Hepatocyte (in vitro differentiated cells): ENCODE data around the gene TMEM41A. TPM values are rescaled to one million over a fixed set of nuclear protein-coding genes. Genes with fewer than 3 reads are reported as not detected.
"Not testable (repeated sequence)": the region's sequence is repeated elsewhere in the genome, so short reads cannot be mapped to it uniquely, and the experiment has no call there.

Source experiments
- DNase-seq: peaks from one replicate; pipeline ENCODE4 v3.0.0-alpha.2; 2016; ENCODE audit warnings: low spot score
- H2AFZ ChIP-seq: fragments of 200-600 bp; sonication (generic); 2 replicates; pipeline ENCODE4 v1.6.0; 2016; ENCODE audit warnings: antibody characterized with exemption, mild to moderate bottlenecking
- H3K27ac ChIP-seq: fragments of 200-600 bp; sonication (generic); 2 replicates; pipeline ENCODE4 v1.5.1; 2016; ENCODE audit warnings: mild to moderate bottlenecking
- H3K27me3 ChIP-seq: fragments of 200-600 bp; sonication (generic); 2 replicates; pipeline ENCODE4 v1.6.1; 2016
- H3K36me3 ChIP-seq: fragments of 200-600 bp; sonication (generic); replicated peaks from 2 replicates; pipeline ENCODE4 v1.5.1; 2016; ENCODE audit warnings: low read depth; ENCODE audit not compliant: insufficient read depth
- H3K4me1 ChIP-seq: fragments of 200-600 bp; sonication (generic); 2 replicates; pipeline ENCODE4 v1.5.1; 2016; ENCODE audit warnings: mild to moderate bottlenecking, moderate library complexity; ENCODE audit not compliant: insufficient read depth
- H3K4me2 ChIP-seq: fragments of 200-600 bp; sonication (generic); 2 replicates; pipeline ENCODE4 v1.6.0; 2016
- H3K4me3 ChIP-seq: fragments of 200-600 bp; sonication (generic); 2 replicates; pipeline ENCODE4 v1.5.1; 2016; ENCODE audit warnings: mild to moderate bottlenecking
- H3K79me2 ChIP-seq: fragments of 200-600 bp; sonication (generic); 2 replicates; pipeline ENCODE4 v1.6.0; 2017; ENCODE audit warnings: mild to moderate bottlenecking
- H3K9me2 ChIP-seq: fragments of 200-600 bp; sonication (generic); replicated peaks from 2 replicates; pipeline ENCODE4 v1.6.0; 2017; ENCODE audit warnings: mild to moderate bottlenecking; ENCODE audit not compliant: insufficient read depth
- H3K9me3 ChIP-seq: fragments of 200-600 bp; sonication (generic); 2 replicates; pipeline ENCODE4 v1.5.1; 2016; ENCODE audit warnings: low read depth, mild to moderate bottlenecking
- H4K20me1 ChIP-seq: fragments of 200-600 bp; sonication (generic); 2 replicates; pipeline ENCODE4 v1.6.0; 2016; ENCODE audit warnings: mild to moderate bottlenecking; ENCODE audit not compliant: insufficient read depth, poor library complexity, severe bottlenecking
- CTCF ChIP-seq: fragments of 200-600 bp; sonication (generic); IDR thresholded peaks from 2 replicates; pipeline ENCODE4 v1.5.1; 2016; ENCODE audit warnings: antibody characterized with exemption, mild to moderate bottlenecking; ENCODE audit not compliant: poor library complexity
- EZH2 ChIP-seq: fragments of 200-600 bp; sonication (generic); IDR thresholded peaks from 2 replicates; pipeline ENCODE4 v1.6.1; 2016; ENCODE audit warnings: antibody characterized with exemption, mild to moderate bottlenecking, borderline replicate concordance
- EZH2phosphoT487 ChIP-seq: fragments of 200-600 bp; sonication (generic); IDR thresholded peaks from one replicate; pipeline ENCODE4 v1.6.1; 2018; ENCODE audit warnings: antibody characterized with exemption, mild to moderate bottlenecking, low read depth, moderate library complexity; ENCODE audit not compliant: unreplicated experiment, severe bottlenecking
- WGBS: methylation state at CpG from one replicate; pipeline ENCODE4 v1.1.6; 2016; ENCODE audit warnings: low lambda C conversion rate; ENCODE audit errors: missing lambda C conversion rate; 5-methylcytosine and 5-hydroxymethylcytosine counted together
- polyA plus RNA-seq: library from polyadenylated mRNA; unstranded; fragments of >200 nt; fragmentation: Nextera tagmentation; extraction: Ambion mirVana; gene quantifications from 2 replicates; pipeline ENCODE4 v1.2.1, GENCODE V29; 2016
- total RNA-seq: library from RNA; depleted of rRNA; stranded (reverse); fragments of >200 nt; gene quantifications from 2 replicates; pipeline ENCODE4 v1.2.3, GENCODE V29; 2014

The TMEM41A gene
- total and polyA plus RNA-seq, 2 experiments from 2014 or later, result 43.4 to 62.4 TPM

DNA sequence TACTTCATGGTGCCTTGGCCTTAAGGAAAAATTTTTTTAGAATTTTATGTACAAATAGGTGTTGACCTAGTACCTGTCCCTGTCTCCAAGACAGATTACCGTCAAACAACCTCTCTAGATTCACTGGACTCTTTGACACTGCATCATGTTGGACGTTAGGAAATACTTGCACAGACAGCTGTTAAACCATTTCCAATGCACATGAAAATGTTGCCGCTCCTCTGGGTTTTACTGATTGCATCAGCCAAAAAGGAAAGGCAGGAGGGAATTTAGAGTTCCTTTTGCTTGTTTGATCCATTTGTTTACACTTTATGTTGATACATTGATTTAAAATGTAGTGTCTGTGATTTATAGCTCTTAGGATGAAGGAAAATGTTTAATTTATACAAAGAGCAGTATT is 14.5 kb downstream of the TMEM41A start:
- 88% methylated on average over 3 of the region's 3 CpGs for WGBS

DNA sequence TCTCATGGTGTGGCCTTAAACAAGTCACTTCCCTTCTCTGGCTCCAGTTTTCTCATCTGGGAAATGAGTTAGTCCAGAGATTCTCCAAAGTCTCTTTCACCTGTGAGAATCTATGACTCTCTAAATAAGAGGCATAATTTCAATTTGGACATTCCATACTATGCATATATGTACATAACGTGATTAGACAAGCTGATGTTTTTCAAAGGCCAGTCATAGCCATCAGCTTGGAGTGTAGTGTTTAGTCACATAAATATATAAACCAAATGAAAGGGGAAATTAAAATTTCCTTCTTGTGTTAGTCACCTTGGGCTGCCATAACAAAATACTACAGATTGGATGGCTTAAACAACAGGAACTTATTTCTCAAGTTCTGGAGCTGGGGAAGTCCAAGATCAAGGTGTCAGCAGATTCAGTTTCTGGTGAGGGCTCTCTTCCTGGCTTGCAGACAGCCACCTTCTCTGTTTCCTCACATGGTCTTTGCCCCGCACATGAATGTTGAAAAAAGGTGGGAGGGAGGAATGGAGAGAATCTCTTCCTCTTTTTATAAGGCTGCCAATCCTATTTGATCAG is 19.4 kb downstream of the TMEM41A start:
- no peak for TF ChIP-seq EZH2
- TF ChIP-seq CTCF, result no peak
- no peak for TF ChIP-seq EZH2phosphoT487
- Histone ChIP-seq H3K27ac (no peak overlapping the region), H3K4me3 (no peak overlapping the region), H3K4me2 (no peak overlapping the region), H3K9me3 (no peaks in the 10 kb centered on the region), H2AFZ (no peak overlapping the region), H3K79me2 (no peaks in the 10 kb centered on the region), H3K4me1 (no peaks in the 10 kb centered on the region), H4K20me1 (no peaks in the 10 kb centered on the region), H3K27me3 (no peaks in the 10 kb centered on the region), H3K9me2 (no peaks in the 10 kb centered on the region), H3K36me3 (no peaks in the 10 kb centered on the region)
- WGBS, result 99% methylated on average over 2 of the region's 2 CpGs
- no peak for DNase-seq

More for the DNA sequence above, 14.5 kb downstream of the TMEM41A start:
- TF ChIP-seq EZH2 (no peak), CTCF (no peak), EZH2phosphoT487 (no peak)
- Histone ChIP-seq H3K27me3 (no peaks in the 10 kb centered on the region), H4K20me1 (no peaks in the 10 kb centered on the region), H3K36me3 (no peaks in the 10 kb centered on the region), H3K79me2 (no peaks in the 10 kb centered on the region), H2AFZ (no peak overlapping the region), H3K4me3 (no peak overlapping the region), H3K4me1 (peaks cover 6% of the 10 kb centered on the region), H3K27ac (no peak overlapping the region), H3K9me3 (no peaks in the 10 kb centered on the region), H3K9me2 (no peaks in the 10 kb centered on the region), H3K4me2 (no peak overlapping the region)
- no peak for DNase-seq

GRCh38 chr3:185477316-185477715 is 21.5 kb downstream of the TMEM41A start:
- no peaks in the 10 kb centered on the region for H3K27me3 ChIP-seq
- H4K20me1 ChIP-seq, result no peaks in the 10 kb centered on the region
- no peaks in the 10 kb centered on the region for H3K9me2 ChIP-seq
- DNase-seq, result no peak
- no peaks in the 10 kb centered on the region for H3K79me2 ChIP-seq
- H3K4me1 ChIP-seq, result no peaks in the 10 kb centered on the region
- H3K4me3 ChIP-seq, result no peak overlapping the region
- H3K9me3 ChIP-seq, result no peaks in the 10 kb centered on the region
- H3K27ac ChIP-seq, result no peak overlapping the region
- WGBS, result 91% methylated on average over 3 of the region's 3 CpGs
- no peak overlapping the region for H2AFZ ChIP-seq
- TF ChIP-seq EZH2 (no peak), CTCF (no peak), EZH2phosphoT487 (no peak)
- H3K4me2 ChIP-seq, result no peak overlapping the region
- H3K36me3 ChIP-seq, result no peaks in the 10 kb centered on the region

GRCh38 chr3:185474922-185475321 is 23.9 kb downstream of the TMEM41A start:
- H3K79me2 ChIP-seq, H3K27me3 ChIP-seq, H3K9me3 ChIP-seq, H3K4me2 ChIP-seq, H2AFZ ChIP-seq, H3K36me3 ChIP-seq, H3K4me1 ChIP-seq, H3K27ac ChIP-seq, DNase-seq, H3K9me2 ChIP-seq, H3K4me3 ChIP-seq, H4K20me1 ChIP-seq: not testable (repeated sequence)
- over 99% methylated on average over 6 of the region's 6 CpGs for WGBS
